NCI-H2029 treated with DMSO at 0.1 percent for 48 hours (cell line): ENCODE measurements around the gene FAM13B.
"Not testable (repeated sequence)": the region's sequence is repeated elsewhere in the genome, so short reads cannot be mapped to it uniquely, and the experiment has no call there.

Experiments
- DNase-seq: peaks from one replicate; lab custom pipeline; 2025; lab: John Stamatoyannopoulos, UW

FAM13B gene

DNA sequence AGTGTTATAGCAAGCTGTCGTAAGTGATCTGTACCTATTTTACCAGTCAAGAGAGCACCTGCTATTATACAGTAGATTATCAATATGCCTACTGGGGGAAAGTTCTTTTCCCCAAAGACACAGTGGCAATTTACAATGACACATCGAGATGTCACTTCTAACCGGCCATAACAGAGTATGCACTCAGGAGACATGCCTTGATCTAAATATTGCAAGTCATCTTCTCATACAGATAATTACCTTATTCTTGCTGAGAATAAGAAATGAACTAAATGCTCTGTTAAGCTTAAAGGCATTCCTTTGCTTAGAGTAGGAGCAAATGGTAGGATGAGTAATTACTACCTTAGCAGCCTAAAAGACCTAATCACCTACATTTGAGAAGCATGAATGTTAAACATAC is 72.1 kb downstream of the FAM13B start:
- no peak for DNase-seq

DNA sequence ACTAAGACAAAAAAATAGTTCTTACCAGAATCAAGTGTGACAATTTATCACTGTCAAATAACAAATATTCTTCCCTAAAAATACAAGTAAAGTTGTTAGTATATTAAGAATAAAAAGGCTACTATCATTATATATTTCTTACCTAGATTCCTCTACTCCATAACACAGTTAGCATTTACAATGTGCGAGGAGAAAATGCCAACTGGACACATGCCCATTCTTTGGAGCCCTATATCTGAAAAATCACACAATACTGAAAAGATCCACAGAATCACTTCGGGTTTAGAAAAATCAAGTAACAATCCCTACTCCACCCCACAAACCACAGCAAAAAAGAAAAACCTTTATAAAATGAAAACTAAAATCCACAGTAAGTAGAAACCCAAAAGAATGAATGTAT is 72.7 kb downstream of the FAM13B start:
- no peak for DNase-seq

DNA sequence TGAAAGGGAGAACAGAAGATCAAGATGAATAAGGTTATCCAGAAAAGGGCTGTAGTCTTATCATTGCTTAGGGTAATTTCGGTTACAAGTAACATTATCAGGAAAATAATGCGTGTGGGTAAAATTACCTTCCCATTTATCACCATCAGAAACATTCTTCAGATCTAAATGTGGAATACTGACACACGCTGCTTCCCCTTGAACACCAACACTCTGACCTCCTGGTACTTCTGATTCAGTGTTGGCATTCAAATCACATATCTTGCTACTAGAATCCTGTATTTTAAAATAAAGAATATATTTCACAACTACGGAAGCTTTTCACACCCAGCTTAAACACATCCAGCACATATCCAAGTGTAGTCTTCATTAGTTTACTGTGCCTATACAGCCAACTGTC is 73.4 kb downstream of the FAM13B start:
- no peak for DNase-seq

DNA sequence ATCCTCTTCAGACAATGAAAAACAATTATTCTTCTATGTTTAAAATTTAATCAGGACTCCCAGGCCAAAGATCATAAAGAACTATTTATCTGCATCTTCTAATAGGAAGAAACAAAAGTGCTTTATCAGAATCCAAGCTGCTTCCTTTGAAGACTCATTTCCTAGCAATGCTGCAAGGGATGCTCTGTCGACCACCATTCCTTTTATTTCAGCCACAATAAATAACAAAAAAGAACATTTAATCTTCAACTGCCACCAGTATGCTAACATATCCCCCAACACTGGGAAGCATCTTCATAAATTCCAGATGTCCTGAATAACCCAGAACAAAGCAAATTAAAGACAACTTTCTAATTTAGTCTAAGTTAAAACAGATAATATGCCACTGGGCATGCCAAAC is 74.9 kb downstream of the FAM13B start:
- DNase-seq: no peak

DNA sequence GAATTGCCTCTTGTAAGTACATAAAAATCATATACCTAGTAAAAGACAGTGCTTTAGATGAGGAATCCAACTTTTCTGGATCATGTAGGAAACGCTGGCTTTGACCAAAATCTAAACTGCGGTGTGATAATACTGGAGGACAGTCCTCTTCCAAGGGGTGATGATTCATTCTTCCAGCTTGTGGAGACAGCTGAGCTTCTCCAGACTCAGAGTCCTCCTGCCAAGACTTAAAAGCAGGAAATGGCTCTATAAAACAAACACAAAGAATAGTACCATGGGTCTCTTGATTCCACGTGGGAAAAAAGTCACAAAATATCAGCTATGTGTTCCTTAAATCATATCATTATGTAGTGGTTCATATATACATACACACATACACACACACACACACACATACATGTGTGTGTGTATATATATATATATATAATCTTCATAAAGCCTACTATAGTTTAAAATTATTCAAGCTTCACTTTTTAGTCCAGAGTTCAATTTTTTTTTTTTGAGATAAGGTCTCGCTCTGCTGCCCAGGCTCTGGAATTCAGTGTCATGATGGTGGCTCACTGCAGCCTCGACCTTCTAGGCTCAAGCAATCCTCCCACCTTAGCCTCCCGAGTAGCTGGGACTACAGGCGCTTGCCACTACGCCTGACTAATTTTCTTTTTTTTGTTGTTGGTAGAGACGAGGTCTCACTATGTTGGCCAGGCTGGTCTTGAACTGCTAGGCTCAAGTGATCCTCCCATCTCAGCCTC is 78.6 kb downstream of the FAM13B start:
- DNase-seq: no peak

DNA sequence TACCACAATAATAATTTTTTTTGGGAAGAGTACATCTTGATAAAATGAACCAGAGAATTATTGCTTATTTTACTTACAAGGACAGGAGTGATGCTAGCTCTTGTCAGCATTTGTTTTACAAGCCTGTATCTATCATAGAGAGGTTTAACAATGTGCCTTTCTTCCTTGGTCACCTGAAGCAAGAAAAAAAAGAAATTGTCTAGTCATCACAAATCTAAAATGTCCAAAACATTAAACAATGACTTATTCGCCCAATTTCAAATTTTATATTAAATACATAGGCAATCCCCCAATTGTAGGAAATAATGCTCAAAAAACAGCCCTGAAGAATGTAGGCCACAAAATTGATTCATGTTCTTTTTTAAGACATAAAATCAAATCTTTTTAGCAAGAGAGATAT is 87.1 kb downstream of the FAM13B start:
- DNase-seq: no peak

DNA sequence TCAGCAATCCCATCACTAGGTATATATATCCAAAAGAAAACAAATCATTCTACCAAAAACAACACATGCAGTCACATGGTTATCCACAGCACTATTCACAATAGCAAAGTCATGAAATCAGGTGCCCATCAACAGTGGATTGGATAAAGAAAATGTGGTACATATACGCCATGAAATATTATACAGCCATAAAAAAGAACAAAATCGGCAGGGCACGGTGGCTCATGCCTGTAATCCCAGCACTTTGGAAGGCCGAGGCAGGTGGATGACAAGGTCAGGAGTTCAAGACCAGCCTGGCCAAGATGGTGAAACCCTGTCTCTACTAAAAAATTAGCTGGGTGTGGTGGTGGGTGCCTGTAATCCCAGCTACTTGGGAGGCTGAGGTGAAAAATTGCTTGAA is 88.6 kb downstream of the FAM13B start:
- DNase-seq: not testable (repeated sequence)

DNA sequence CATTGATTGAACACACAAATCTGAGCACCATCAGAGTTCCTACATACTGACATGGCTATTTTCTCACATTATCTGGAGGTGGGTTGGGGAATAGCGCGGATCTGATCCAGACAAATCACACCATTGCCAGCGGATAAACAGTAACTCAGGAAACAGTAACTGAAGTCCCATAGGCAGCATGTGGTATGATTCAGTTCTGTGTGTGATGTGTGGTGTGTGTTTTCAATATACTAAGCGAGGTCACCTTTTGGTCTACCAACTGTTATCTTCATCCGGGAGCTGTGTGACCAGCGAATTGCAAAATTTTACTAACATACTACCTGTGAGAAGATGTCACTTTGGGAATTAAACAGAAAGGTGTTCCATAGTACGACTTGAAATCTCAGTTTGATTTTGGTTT is 93.5 kb downstream of the FAM13B start:
- no peak for DNase-seq

DNA sequence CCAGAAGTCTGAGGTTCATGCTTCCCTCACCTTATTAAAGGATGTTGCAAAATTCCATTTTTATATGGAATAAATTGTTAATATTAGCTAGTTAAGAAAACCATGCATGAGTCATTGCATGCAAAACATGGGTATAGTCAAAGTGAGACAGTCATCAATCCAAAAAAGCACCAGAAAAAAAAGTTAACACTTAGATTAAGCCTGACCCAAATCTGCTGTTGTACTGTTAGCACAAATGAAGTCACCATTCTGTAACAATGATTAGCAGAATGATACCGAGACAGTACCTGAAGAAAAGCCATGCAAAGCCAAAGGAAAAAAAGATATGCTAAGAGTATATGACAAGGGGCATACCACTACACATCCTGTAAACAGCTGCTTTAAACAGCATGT is 94.1 kb downstream of the FAM13B start:
- DNase-seq: no peak

DNA sequence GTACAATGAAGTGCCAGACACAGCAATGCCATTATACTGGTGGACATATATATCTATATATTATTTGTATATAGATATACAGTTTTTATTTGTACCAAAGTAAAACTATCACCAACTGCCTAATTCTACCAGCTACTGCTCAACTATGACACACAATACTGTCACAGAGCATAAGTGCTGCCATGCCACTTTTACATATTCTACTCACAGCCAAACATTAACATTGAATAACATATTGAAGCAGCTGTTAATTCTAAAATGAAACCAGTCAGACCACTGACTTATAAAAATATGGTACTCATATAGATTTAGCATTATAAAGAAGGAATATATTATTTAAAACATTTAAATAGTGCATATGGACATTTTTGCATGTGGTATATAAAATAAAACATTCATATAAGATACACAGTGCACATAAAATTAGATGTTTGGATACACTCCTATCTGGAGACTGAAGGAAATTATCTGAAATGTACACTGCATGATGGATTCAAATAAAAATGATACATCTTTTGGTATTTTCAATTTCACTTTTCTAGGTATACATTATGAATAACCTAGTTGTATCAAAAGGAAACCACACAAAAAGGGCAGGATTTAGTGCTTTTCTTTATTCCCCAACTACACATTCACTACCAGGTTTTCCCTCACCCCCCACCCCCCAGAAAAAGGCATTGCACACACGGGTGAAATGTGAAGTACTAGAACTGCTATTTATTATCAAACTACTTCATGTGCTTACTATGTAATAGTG is 94.7 kb downstream of the FAM13B start:
- no peak for DNase-seq

DNA sequence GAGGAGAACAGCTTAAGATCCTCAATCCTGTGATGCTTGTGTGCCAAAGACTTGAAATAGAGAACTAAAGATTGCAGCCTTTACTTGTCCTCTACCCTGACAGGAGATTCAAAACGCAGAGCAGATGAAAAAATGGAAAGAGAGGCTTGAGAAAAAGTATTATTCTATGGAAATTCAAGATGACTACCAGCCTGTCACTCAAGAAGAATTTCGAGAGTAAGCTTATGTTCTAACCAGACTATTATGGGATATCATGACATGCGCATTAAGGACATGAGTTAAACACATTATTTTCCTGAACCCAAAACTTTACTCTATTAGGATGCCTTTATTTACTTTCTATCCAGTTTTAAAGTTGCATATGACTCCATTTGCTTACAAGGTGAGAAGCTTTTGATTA is 97.2 kb downstream of the FAM13B start:
- DNase-seq: no peak

DNA sequence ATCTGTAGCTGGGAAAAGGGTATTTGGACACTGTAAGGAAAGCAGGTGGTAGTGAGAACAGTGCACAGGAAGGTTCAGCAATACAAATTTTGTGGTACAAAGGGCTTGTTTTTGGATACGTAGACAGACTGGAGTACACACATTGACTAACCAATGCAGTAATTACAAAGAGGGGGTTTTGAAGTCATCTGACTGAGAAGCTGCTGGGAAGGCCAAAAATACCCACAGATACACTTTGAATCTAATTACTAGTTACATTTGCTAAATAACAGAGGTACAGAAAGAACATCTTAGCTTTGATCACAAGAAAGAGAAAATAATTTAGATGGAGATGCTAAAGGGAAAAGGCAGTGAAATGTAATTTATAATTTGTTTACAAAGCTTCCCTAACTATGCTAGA is 97.7 kb downstream of the FAM13B start:
- DNase-seq: no peak

DNA sequence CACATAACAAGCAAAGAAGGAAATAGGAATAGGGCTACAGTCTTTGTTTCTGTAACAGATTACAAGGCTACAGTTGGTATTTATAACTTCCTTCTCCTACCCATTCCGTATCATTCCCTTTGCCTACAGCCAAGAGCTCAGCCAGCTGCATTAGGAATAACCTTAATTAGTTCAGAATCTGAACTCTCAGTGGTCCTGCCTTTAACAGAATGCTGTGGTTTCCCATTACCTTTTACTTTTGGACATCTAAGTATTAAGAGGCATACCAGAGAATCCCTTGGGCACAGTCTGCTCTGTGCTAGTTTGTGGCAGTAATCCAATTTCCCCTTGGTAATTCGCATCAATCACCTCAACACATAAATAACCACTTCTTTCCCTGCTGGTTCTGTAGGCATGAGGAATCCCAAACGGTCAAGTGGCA is 99.4 kb downstream of the FAM13B start:
- no peak for DNase-seq

DNA sequence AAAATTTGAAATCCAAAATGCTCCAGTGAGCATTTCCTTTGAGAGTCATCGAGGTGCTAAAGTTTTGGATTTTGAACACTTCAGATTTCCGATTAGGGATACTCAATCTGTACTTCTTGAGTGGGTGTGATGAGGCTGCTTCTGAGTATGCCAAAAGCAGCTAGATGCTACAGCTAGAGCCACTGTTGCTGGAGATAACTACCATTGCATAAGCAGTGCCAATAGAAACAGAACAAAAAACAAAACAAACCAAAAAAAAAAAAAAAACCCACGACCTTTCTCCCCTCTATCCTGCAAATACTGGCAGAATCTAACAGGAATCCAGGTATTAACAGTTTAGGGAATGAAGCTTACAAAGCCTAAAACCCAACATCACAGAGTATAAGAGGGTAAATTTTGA is 100.1 kb downstream of the FAM13B start:
- no peak for DNase-seq

DNA sequence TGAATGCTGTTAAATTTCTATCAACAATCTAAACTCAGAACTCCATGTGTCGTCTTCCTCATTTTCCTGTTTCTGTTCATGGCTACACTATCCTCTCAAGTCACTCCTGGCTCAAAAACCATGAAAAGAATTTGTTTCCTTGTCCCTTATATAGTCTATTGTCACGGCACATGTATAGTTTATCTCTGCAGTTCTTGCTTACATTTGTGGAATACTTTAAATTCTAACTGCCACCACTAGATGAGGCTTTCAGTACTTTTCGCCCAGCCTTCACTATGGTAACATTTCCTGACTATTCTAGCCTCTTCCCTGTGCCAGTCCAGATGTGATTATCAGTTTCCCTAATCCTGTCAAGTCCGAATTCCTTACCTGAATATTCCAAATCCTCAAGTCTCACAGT is 109.0 kb downstream of the FAM13B start:
- DNase-seq: no peak

DNA sequence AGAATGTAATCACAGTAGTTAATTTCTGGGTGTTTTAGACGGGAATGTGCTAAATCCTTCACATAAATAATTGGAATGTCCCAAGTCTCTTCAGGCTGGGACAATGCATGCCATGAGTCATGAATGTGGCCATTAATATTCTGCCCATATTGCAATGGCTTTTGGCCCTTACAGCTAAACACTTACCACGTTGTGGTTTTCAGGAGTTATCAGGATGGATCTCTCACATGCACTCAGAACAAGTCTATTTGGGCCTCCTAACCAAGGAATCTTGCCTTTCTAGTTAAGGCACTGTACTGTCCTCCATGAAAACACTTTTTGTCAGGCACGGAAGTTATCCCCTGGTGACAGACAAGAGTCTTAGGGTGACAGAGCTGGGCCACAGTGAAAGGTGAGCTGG is 110.9 kb downstream of the FAM13B start:
- DNase-seq: no peak

DNA sequence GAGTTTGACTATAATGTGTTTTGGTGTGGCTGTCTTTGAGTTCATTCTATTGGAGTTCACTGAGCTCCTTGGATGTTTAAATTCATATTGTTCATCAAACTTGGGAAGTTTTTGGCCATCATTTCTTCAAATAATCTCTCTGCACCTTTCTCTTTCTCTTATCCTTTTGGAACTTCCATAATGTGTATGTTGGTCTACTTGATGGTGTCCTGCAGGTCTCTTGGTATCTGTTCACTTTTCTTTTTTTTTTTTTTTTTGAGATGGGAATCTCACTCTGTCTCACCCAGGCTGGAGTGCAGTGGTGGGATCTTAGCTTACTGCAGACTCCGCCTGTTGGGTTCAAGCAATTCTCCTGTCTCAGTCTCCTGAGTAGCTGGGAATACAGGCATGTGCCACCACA is 116.0 kb downstream of the FAM13B start:
- DNase-seq: no peak

DNA sequence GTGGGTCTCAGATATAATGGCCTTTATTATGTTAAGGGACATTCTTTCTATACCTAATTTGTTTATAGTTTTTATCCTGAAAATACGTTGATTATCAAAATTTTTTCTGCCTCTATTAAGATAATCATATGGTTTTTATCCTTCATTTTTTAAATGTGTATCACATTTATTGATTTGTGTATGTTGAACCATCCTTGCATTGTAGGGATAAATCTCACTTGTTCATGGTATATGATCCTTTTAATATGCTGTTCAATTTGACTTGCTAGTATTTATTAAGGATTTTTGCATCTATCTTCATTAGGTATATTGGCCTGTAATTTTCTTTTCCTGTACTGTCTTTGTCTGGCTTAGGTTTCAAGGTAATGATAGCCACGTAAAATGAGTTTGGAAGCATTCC is 118.1 kb downstream of the FAM13B start:
- no peak for DNase-seq

DNA sequence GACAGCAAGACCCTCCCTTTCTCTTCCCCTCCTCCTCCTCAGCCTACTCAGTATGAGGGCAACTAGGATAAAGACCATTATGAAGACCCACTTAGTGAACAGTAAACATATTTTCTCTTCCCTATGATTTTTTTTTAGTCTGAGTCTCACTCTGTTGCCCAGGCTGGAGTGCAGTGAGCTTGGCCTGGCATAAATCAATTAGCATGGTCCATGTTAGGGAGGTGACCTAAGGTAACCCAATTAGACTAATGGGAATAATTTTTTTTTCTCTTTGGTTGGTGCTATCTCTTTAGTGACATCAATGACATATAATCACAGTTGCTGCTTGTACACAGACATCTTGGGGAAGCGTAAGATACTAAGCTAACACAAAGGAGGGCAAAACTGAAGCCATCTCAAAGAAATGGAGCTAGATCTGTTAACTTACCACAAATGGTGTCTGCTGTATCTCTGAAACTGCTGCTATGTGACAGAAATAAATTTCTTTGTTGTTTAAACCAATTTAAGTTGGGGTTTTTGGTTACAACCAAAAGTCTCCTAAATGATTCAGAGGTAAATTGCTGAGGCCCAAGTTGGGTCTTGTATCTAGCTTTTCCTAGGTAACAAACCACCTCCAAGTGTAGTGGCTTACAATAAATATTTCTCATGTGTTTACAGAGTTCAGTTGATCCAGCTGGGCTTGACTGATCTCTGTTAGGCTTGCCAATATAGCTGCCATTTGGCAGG is 130.3 kb downstream of the FAM13B start:
- no peak for DNase-seq

DNA sequence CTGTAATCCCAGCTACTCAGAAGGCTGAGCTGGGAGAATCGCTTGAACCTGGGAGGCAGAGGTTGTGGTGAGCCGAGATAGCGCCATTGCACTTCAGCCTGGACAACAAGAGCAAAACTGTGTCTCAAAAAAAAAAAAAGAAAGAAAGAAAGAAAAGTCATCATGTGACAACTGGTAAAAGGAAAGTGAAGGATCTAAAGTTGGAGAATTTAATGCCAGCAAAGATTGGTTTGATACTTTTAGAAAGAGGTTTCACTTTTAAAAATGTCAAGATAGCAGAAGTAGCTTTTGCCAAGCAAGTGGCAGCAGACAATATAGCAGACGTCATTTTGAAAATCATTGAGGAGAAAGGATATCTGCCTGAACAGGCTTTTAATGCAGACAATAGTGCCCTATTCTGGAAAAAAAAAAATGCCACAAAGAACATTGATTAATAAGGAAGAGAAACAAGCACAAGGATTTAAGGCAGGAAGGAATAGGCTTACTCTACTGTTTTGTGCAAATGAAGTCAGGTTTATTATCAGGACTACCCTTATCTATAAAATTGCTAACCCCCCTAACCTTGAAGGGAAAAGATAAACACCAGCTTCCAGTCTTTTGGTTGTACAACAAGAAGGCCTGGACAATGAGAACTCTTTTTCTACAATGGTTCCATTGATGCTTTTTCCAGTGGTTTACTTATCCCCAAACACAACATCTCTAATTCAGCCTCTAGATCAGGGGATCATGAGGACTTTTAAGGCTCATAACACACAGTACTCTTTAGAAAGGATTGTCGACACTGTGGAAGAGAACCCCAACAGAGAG is 131.7 kb downstream of the FAM13B start:
- DNase-seq: no peak

DNA sequence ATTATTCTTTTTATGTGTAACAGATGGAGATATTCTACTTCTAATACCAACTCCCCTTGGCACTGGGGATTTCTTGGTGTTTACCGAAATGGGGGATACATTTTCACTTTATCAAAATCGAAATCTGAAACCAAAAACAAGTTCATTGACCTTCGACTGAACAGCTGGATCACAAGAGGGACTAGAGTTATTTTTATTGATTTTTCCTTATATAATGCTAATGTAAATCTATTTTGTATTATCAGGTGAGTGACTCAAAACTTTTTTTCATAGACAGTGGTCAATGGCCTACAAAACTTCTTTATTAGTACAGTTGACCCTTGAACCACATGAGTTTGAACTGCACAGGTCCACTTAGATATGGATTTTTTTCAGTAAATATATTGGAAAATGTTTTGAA is 133.4 kb downstream of the FAM13B start:
- DNase-seq: no peak

DNA sequence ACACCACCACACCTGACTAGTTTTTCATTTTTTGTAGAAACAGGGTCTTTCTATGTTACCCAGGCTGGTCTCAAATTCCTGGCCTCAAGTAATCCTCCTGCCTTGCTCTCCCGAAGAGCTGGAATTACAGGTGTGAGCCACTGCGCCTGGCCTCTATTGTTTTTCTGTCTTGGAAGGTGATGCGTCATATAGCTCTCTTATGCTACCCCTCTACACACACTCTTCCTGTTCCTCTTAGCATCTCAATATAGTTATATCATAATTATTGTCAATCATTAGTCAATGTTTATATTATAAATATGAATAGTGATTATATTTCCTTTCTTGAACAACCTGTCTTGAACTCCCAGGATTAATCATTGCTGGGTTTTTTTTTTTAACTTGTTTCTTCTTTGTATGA is 136.3 kb downstream of the FAM13B start:
- no peak for DNase-seq
